Activated naive CD4-positive, alpha-beta T cell treated with anti-CD3 and anti-CD28 coated beads, Interleukin-2, amount 50 U/mL, for 24 hours (primary cell): ENCODE data around the gene FBLN1.
"Not testable (repeated sequence)": the region's sequence is repeated elsewhere in the genome, so short reads cannot be mapped to it uniquely, and the experiment has no call there.

Experiments used
- H3K27ac Mint-ChIP-seq: one replicate; pipeline ENCODE4 v1.8.0; 2021; ENCODE audit warnings: mild to moderate bottlenecking, mixed read lengths
- H3K27me3 Mint-ChIP-seq: one replicate; pipeline ENCODE4 v1.8.0; 2021; ENCODE audit warnings: mixed read lengths
- H3K36me3 Mint-ChIP-seq: one replicate; pipeline ENCODE4 v1.8.0; 2021; ENCODE audit warnings: mixed read lengths
- H3K4me1 Mint-ChIP-seq: one replicate; pipeline ENCODE4 v1.8.0; 2021; ENCODE audit warnings: mixed read lengths
- H3K4me3 Mint-ChIP-seq: one replicate; pipeline ENCODE4 v1.8.0; 2021; ENCODE audit warnings: mild to moderate bottlenecking, mixed read lengths
- H3K9me3 Mint-ChIP-seq: one replicate; pipeline ENCODE4 v1.8.0; 2021; ENCODE audit warnings: mixed read lengths

The FBLN1 gene

GRCh38 chr22:45623464-45624145 is 120.9 kb downstream of the FBLN1 start:
- not testable (repeated sequence) for H3K36me3 Mint-ChIP-seq, H3K4me3 Mint-ChIP-seq, H3K4me1 Mint-ChIP-seq, H3K27me3 Mint-ChIP-seq, H3K9me3 Mint-ChIP-seq
- peak overlapping the region; percentile 1 for H3K27ac Mint-ChIP-seq

- H3K27me3 Mint-ChIP-seq: peaks cover 7% of the 10 kb centered on the region
- no peaks in the 10 kb centered on the region for H3K9me3 Mint-ChIP-seq
- H3K4me1 Mint-ChIP-seq: no peaks in the 10 kb centered on the region
- H3K4me3 Mint-ChIP-seq: no peak overlapping the region
- no peak overlapping the region for H3K27ac Mint-ChIP-seq
- H3K36me3 Mint-ChIP-seq: no peaks in the 10 kb centered on the region
Measured at GRCh38 chr22:45626198-45626651, 123.5 kb downstream of the FBLN1 start.

- H3K4me1 Mint-ChIP-seq: no peaks in the 10 kb centered on the region
- no peak overlapping the region for H3K4me3 Mint-ChIP-seq
- H3K27ac Mint-ChIP-seq: no peak overlapping the region
- H3K27me3 Mint-ChIP-seq: peaks cover 14% of the 10 kb centered on the region
- no peaks in the 10 kb centered on the region for H3K9me3 Mint-ChIP-seq
- no peaks in the 10 kb centered on the region for H3K36me3 Mint-ChIP-seq
Measured at GRCh38 chr22:45627489-45628233, 125.0 kb downstream of the FBLN1 start.

GRCh38 chr22:45628515-45628914 is 125.8 kb downstream of the FBLN1 start:
- Mint-ChIP-seq H3K9me3 (no peaks in the 10 kb centered on the region), H3K4me3 (no peak overlapping the region), H3K4me1 (no peaks in the 10 kb centered on the region), H3K36me3 (no peaks in the 10 kb centered on the region), H3K27ac (no peak overlapping the region), H3K27me3 (peaks cover 15% of the 10 kb centered on the region)

- no peaks in the 10 kb centered on the region for H3K36me3 Mint-ChIP-seq
- no peak overlapping the region for H3K4me3 Mint-ChIP-seq
- H3K9me3 Mint-ChIP-seq: no peaks in the 10 kb centered on the region
- no peaks in the 10 kb centered on the region for H3K4me1 Mint-ChIP-seq
- H3K27me3 Mint-ChIP-seq: peaks cover 16% of the 10 kb centered on the region
- H3K27ac Mint-ChIP-seq: no peak overlapping the region
Measured at GRCh38 chr22:45629469-45630089, 126.9 kb downstream of the FBLN1 start.

GRCh38 chr22:45630436-45630835 is 127.8 kb downstream of the FBLN1 start:
- H3K4me3 Mint-ChIP-seq: no peak overlapping the region
- no peaks in the 10 kb centered on the region for H3K9me3 Mint-ChIP-seq
- H3K27me3 Mint-ChIP-seq: peaks cover 16% of the 10 kb centered on the region
- no peak overlapping the region for H3K27ac Mint-ChIP-seq
- no peaks in the 10 kb centered on the region for H3K4me1 Mint-ChIP-seq
- no peaks in the 10 kb centered on the region for H3K36me3 Mint-ChIP-seq

- Mint-ChIP-seq H3K4me1 (no peaks in the 10 kb centered on the region), H3K9me3 (no peaks in the 10 kb centered on the region), H3K4me3 (no peak overlapping the region), H3K27me3 (peaks cover 16% of the 10 kb centered on the region), H3K27ac (no peak overlapping the region), H3K36me3 (no peaks in the 10 kb centered on the region)
Measured at GRCh38 chr22:45631140-45631840, 128.6 kb downstream of the FBLN1 start.

GRCh38 chr22:45631841-45632238 is 129.2 kb downstream of the FBLN1 start:
- Mint-ChIP-seq H3K27ac (no peak overlapping the region), H3K4me3 (no peak overlapping the region), H3K9me3 (no peaks in the 10 kb centered on the region), H3K4me1 (no peaks in the 10 kb centered on the region), H3K36me3 (no peaks in the 10 kb centered on the region), H3K27me3 (peaks cover 19% of the 10 kb centered on the region)

- H3K9me3 Mint-ChIP-seq: no peaks in the 10 kb centered on the region
- no peaks in the 10 kb centered on the region for H3K4me1 Mint-ChIP-seq
- no peak overlapping the region for H3K27ac Mint-ChIP-seq
- no peaks in the 10 kb centered on the region for H3K36me3 Mint-ChIP-seq
- H3K27me3 Mint-ChIP-seq: peaks cover 24% of the 10 kb centered on the region
- no peak overlapping the region for H3K4me3 Mint-ChIP-seq
Measured at GRCh38 chr22:45632791-45633515, 130.3 kb downstream of the FBLN1 start.

- H3K4me3 Mint-ChIP-seq: no peak overlapping the region
- no peaks in the 10 kb centered on the region for H3K9me3 Mint-ChIP-seq
- no peak overlapping the region for H3K27ac Mint-ChIP-seq
- H3K4me1 Mint-ChIP-seq: no peaks in the 10 kb centered on the region
- H3K27me3 Mint-ChIP-seq: peaks cover 24% of the 10 kb centered on the region
- no peaks in the 10 kb centered on the region for H3K36me3 Mint-ChIP-seq
Measured at GRCh38 chr22:45636683-45637082, 134.0 kb downstream of the FBLN1 start.

- Mint-ChIP-seq H3K9me3 (no peaks in the 10 kb centered on the region), H3K4me1 (no peaks in the 10 kb centered on the region), H3K27me3 (peaks cover 22% of the 10 kb centered on the region), H3K36me3 (no peaks in the 10 kb centered on the region), H3K27ac (no peak overlapping the region), H3K4me3 (no peak overlapping the region)
Measured at GRCh38 chr22:45638197-45638596, 135.5 kb downstream of the FBLN1 start.

GRCh38 chr22:45638834-45639746 is 136.4 kb downstream of the FBLN1 start:
- Mint-ChIP-seq H3K27me3 (peaks cover 20% of the 10 kb centered on the region), H3K36me3 (no peaks in the 10 kb centered on the region), H3K4me1 (no peaks in the 10 kb centered on the region), H3K27ac (no peak overlapping the region), H3K4me3 (no peak overlapping the region), H3K9me3 (no peaks in the 10 kb centered on the region)

- Mint-ChIP-seq H3K27ac (no peak overlapping the region), H3K4me1 (no peaks in the 10 kb centered on the region), H3K4me3 (no peak overlapping the region), H3K9me3 (no peaks in the 10 kb centered on the region), H3K27me3 (peaks cover 24% of the 10 kb centered on the region), H3K36me3 (no peaks in the 10 kb centered on the region)
Measured at GRCh38 chr22:45639747-45640102, 137.0 kb downstream of the FBLN1 start.

GRCh38 chr22:45640291-45640940 is 137.7 kb downstream of the FBLN1 start:
- Mint-ChIP-seq H3K36me3 (no peaks in the 10 kb centered on the region), H3K4me1 (no peaks in the 10 kb centered on the region), H3K9me3 (no peaks in the 10 kb centered on the region), H3K4me3 (no peak overlapping the region), H3K27ac (no peak overlapping the region), H3K27me3 (peaks cover 27% of the 10 kb centered on the region)
